GM21576 (cell line): ENCODE data around the gene GET4.
"Not testable (repeated sequence)": the region's sequence is repeated elsewhere in the genome, so short reads cannot be mapped to it uniquely, and the experiment has no call there.

Source experiments
- ATAC-seq: cut with Tn5 transposase; IDR thresholded peaks from one replicate; pipeline ENCODE4 v1.9.1; 2021; ENCODE audit warnings: mild to moderate bottlenecking, moderate library complexity; ENCODE audit not compliant: unreplicated experiment

Gene GET4

GRCh38 chr7:868189-868486 lies 8.2 kb upstream of the GET4 start:
- ATAC-seq: no peak

- ATAC-seq: no peak
These were observed 7.0 kb upstream of the GET4 start for GRCh38 chr7:869348-869747.

GRCh38 chr7:871900-872537 lies 4.3 kb upstream of the GET4 start:
- no peak for ATAC-seq

DNA sequence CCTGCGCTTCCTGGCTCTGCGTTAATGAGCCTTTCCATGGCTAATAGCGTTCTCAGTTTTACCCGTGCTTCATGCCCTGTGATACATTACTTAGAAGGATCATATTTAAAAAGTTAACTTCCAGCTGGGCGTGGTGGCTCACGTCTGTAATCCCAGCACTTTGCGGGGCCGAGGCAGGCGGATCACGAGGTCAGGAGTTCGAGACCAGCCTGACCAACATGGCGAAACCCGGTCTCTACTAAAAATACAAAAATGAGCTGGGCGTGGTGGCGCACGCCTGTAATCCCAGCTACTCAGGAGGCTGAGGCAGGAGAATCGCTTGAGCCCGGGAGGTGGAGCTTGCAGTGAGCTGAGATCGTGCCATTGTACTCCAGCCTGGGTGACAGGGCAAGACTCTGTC lies 3.7 kb upstream of the GET4 start:
- ATAC-seq: not testable (repeated sequence)

DNA sequence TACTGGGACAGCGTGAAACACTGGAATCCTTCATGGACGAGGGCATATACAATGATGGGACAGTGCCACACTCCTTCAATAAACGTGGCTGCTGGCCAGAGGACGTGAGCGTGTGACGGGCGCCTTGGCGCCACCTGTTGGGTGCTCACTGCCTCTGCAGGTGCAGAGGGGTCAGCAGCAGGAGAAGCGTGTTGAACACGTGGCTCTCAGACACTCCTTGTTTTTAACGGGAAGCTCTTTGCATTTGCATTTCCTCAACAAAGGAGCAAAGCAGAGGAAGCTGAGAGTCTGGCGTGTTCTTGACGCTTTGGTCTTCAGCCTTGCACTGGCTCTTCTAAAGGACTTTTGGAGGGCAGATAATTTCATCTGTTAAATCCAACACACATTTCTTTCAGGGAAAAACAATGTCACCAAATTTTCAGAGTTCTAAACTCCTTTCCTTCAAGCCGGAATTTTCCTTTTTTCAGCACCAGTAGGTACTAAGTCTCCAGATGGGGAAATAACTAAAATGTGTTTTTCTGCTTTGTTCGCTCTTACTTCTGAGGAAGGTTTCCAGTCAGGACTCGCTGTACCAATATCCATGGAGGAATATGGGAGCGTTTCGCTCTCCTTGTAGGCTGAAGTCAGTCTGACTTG lies 2.9 kb upstream of the GET4 start:
- no peak for ATAC-seq

DNA sequence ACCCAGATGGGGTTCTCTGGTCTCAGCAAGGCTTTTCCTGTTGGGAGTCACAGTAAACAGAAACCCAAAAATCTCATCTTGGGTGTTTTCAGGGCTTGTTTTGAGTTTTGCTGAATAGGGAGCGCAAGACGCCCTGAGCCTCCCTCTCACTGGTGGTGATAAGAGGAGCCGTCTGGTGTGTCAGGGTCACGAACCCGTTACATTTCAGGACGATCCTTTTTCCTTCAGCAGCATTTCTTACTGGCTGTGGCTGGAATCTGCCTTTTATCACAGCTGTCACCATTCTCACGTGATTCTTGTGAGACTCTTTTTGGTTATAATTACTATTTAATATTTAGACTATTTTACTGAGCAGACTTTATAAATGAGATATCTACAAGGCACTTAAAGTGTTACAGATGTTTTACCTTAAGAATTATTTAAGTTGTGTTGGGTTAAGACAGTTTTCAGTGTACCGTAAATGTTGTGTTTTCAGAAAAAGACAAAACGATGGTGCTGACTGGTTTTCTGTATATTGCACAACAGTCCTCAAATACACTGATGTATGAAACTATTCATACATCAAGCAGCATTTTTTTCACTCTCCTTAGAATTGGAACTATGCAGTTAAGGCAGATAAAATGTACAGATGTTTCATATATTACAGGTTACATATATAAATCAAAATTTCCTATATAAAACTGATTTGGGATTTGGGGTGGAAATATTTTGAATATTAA lies 2.2 kb upstream of the GET4 start:
- no peak for ATAC-seq

GRCh38 chr7:875051-875450 lies 1.3 kb upstream of the GET4 start:
- no peak for ATAC-seq

- ATAC-seq: no peak
These were observed 778 bp upstream of the GET4 start for GRCh38 chr7:875476-876076.

- ATAC-seq: no peak
These were observed 588 bp downstream of the GET4 start for GRCh38 chr7:876972-877311.

DNA sequence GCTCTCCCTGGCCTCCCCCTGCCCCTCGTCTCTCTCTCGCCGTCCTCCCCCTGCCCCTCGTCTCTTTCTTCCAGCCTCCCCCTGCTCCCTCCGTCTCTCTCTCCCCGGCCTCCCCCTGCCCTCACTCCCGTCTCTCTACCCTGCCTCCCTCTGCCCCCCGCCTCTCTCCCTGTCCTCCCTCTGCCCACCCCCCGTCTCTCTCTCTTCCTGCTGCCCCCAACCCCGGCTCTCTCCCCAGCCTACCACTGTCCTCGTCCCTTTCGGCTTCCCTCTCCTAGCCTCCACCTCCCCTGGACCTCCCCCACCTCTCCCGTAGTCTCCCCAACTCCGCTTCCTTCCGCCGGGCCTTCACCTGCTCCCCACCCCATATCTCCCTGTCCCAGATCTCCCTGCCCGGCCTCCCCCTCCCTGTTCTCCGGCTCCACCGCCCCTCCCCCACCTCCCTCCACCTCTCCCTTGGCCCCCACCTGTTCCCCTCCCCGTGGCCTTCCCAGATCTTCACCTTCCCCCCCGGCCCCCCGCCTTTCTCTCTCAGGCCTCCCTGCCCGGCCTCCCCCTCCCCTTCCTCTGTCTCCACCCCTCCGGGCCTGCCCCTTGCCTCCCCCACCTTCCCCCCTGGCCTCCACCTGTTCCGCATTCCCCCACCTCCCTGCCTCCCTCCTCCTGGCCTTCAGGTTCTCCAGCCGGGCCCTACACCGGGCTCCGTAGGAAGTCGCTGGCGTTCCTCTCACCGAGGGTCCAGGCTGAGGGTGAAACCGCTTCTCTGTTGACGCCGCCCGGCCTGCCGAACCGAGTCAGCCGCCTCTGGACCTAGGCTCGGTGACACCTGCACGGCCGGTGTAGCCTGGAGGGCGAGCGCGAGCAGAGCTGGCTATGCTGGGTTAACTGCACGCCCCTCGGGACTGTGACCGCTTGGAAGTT lies 1.2 kb downstream of the GET4 start:
- ATAC-seq: no peak

DNA sequence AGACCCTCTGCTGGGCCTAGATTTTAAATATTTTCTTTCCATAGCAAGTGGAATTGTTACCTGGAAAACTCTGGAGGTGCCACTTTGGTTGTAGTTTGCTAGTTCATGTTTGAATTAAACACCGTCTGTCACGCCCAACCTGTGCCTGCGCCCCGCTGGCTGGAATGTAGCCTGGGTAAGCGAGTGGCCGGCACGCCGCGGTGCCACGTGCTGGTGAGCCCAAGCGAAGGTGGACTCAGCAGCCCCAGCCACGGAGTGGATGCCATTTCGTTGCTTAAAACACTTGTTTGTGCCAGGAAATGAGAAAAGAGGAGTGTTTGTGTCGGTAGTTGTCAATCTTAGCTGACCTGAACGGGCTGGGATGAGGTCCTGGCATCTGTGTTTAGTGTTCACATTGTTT lies 2.7 kb downstream of the GET4 start:
- no peak for ATAC-seq

GRCh38 chr7:879706-880105 lies 3.4 kb downstream of the GET4 start:
- no peak for ATAC-seq

GRCh38 chr7:880450-880849 lies 4.1 kb downstream of the GET4 start:
- ATAC-seq: no peak

DNA sequence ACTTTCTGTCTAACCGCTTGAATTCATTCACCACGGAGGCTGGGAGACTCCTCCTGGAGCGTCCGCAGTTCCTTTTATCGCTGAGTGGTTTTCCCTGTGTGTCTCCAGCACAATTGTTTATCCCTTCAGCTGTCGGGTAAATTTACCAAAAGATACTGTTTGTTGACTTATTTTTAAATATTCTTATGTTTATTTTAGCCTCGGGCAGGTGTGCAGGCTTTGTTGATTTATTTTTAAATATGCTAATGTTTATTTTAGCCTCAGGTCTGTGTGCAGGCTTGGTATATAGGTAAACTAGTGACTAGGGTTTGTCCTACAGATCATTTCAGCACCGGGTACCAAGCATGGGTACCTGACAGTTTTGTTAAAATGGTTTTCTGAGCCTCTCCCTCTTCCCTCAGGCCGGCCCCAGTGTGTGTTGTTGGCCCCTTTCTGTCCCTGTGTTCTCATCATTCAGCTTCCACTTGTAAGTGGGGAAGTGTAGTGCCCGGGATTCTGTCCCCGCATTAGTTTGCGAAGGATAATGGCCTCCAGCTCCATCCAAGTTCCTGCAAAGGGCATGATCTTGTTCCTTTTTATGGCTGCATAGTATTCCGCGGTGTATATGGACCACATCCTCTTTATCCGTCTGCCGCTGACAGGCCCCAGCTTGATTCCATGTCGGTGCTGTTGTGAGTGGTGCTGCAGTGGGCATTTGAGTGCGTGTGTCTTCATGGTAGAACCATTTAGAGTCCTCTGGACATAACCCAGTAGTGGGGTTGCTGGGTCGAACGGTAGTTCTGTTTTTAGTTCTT lies 5.3 kb downstream of the GET4 start:
- ATAC-seq: no peak

DNA sequence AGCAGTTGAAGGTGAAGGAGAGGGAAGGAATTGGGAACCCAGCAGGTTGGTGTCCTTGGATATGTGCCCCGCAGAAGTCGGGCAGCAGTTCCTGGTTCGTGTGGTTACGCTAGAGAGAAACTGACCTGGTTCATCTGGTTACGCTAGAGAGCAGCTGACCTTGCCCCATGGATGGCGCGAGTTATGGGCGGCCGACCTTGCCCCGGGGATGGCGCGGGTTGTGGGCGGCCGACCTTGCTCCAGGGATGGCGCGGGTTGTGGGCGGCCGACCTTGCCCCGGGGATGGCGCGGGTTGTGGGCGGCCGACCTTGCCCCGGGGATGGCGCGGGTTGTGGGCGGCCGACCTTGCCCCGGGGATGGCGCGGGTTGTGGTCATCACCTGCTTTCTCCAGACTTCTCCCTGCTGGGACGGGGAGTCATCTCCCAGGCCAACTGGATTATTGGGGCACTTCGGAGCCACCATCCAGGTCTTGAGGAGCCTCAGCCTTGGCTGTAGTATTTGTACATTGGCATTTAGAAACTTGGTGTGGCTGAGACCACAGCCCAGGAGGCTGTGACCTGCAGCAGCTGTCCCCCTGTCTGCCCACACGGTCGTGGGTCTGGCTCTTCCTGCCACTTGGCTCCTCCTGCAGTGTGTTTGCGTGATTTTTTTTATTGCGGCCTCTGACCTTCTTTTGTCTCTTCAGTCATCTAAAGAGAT lies 6.1 kb downstream of the GET4 start:
- no peak for ATAC-seq

DNA sequence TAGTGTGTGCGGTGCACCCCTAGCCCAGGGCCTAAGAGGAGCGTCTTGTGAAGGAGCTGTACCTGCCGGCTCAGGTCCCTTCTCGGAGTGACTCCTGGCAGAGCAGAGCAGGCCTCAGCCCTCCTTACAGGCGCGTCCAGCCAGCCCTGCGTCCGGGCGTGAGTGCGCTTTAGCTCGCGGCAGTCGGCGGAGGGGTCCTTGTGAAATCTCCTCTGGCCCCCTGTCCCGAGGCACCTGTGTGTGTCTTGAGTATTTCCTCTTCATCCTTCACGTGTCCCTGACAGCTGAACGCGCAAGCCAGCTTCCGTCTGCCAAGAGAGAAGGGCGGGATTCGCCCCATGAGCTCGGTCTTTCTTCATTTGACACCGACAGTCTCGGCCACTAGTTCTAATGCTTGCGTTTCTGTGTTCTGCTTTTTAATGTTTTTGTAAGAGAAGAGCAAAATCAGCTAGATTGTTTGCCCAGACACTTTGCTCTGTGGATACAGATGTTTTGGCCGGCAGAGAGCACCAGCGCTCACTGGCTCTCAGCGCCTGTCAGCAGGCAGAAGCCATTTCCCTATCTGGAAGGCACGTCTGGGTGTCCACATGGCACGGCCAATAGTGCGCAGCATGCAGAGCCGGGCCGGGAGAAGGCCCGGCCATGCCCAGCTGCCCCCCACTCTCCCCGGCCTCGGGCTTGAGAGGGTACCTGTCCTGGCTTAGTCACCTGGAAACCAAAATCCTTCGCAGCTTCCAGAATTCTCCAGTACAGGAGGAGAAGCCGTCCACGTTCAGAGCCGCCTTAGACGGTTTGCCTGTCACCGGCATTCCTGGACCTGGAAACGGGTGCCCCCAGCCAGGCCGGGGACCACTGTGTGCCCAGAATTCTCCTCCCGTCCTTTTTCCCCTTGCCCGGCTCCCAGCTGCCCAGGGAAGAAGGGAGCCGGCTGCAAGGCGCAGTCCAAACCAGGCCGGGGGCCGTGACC lies 7.0 kb downstream of the GET4 start:
- ATAC-seq: no peak

DNA sequence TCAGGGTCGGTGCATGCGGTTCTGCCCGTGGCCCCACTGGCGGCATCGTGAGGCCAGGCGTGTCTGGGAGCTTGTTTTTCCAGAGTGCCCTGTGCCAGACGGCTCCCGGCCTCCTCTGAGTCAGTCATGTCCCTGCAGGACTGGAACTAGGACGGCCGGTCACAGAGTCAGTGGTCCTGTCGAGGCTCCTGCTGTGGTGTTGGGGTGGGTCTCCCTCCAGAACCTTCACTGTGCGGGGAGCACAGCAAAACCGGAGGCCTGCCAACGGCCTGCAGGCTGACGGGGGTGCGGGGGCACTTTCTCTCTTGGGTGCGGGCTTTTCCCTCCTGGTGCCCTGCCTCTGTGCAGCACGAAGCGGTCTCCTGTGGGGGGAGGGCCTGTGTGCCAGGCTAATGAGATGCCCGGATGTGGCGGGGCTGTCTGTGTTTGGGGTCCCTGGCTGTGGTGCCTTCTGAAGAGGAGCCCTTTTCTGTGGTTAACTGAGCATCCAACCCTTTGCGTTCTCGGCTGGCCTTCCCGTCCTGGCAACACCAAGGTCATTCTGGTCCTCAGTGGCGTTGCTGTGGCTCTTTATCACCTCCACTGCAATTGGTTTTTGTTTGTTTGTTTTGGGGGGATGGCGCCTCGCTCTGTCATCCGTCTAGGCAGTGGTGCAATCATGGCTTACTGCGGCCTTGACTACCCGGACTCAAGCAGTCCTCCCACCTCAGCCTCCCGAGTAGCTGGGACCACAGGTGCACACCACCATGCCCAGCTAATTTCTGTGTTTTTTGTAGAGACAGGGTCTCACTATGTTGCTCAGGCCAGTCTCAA lies 8.0 kb downstream of the GET4 start:
- ATAC-seq: no peak
